Heart right ventricle (tissue), 16 donors: ENCODE results near the gene GALNS. TPM values are rescaled to one million over a fixed set of nuclear protein-coding genes. Genes with fewer than 3 reads are reported as not detected.

Source experiments
- ATAC-seq, 8 donors: fragments of 200-7000 bp; cut with Tn5 transposase; one replicate each; pipeline ENCODE4 v1.9.1; 2020; ENCODE audit warnings: mild to moderate bottlenecking in 8 of 8, moderate library complexity in 8 of 8, moderate number of reproducible peaks in 1 of 8
- DNase-seq, 2 donors: peaks; one replicate each; pipeline ENCODE4 v3.0.0-alpha.2; 2020
- H3K27ac ChIP-seq, 10 donors: fragments of 200-600 bp; sonication (generic) in 2 of 10; one replicate each; pipeline versions ENCODE4 v1.5.0 to v1.8.0; 2020 to 2022; ENCODE audit warnings: mild to moderate bottlenecking in 3 of 10
- H3K27me3 ChIP-seq, 7 donors: fragments of 200-600 bp; one replicate each; pipeline ENCODE4 v1.8.0; 2021 to 2022; ENCODE audit warnings: mild to moderate bottlenecking in 2 of 7
- H3K36me3 ChIP-seq, 9 donors: fragments of 200-600 bp; sonication (generic) in 1 of 9; one replicate each; pipeline versions ENCODE4 v1.5.0 to v1.8.0; 2020 to 2022; ENCODE audit warnings: mild to moderate bottlenecking in 2 of 9
- H3K4me1 ChIP-seq, 9 donors: fragments of 200-600 bp; sonication (generic) in 1 of 9; one replicate each; pipeline versions ENCODE4 v1.5.0 to v1.8.0; 2020 to 2022; ENCODE audit warnings: mild to moderate bottlenecking in 4 of 9
- H3K4me3 ChIP-seq, 10 donors: fragments of 200-600 bp; sonication (generic) in 2 of 10; one replicate each; pipeline versions ENCODE4 v1.5.0 to v1.8.0; 2020 to 2022; ENCODE audit warnings: mild to moderate bottlenecking in 7 of 10, moderate library complexity in 2 of 10
- H3K9me3 ChIP-seq, 11 donors: fragments of 200-600 bp in 10 of 11; sonication (generic) in 2 of 11; one replicate each; pipeline versions ENCODE4 v1.5.0 to v1.8.0; 2013 to 2022; ENCODE audit warnings: mild to moderate bottlenecking in 2 of 11, control low read depth in 1 of 11, moderate library complexity in 1 of 11
- CTCF ChIP-seq, 9 donors: fragments of 200-600 bp; sonication (generic) in 2 of 9; IDR thresholded peaks; one replicate each; pipeline versions ENCODE4 v1.5.0 to v1.8.0; 2021 to 2022; ENCODE audit warnings: antibody characterized with exemption in 9 of 9, mild to moderate bottlenecking in 5 of 9, moderate library complexity in 1 of 9
- WGBS, 2 donors: extraction: QIAGEN DNeasy Blood & Tissue Kit; methylation state at CpG; one replicate each; pipeline ENCODE4 v1.1.7; 2013; ENCODE audit warnings: inconsistent platforms in 1 of 2; 5-methylcytosine and 5-hydroxymethylcytosine counted together
- intact Hi-C, 10 donors: fragments of 100-400 bp; cut with DNase I; formaldehyde crosslinking; loops; one replicate each; pipeline versions ENCODE4 v1.11.1 to v1.14.2; 2022
- polyA plus RNA-seq, 2 donors: library from polyadenylated mRNA; stranded (reverse); fragments of 200-250 nt; gene quantifications; one replicate each; pipeline ENCODE4 v1.2.3, GENCODE V29; 2013
- total RNA-seq, 10 donors: library from RNA; stranded (reverse); fragmentation: NEBNext Ultra II Directional in 3 of 10; extraction: Animal tissue kit (Norgen Biotek cat#: 25700) in 3 of 10; gene quantifications; one replicate each; pipeline versions ENCODE4 v1.2.1 to v1.2.4, GENCODE V29; 2021 to 2023
- donor health status: Arrhythmogenic right ventricular cardiomyopathy.
- donor health status: ischemic (EF 13 %, LVEDD 7.1; RV severe dilation, severe dysfunction).
- donor health status: healthy with polysubstance abuse.
- donor health status: DM: no; HTN: yes; CAD: no.
- donor health status: DM: no; HTN: no; CAD: no.
- donor health status: ischemic (EF 25% LVEDD 6.9; RV normal size, moderate dysfunction).
- donor health status: ischemic (EF 25% LVEDD 5.7; RV mildly dilated, moderate dysfunction).
- donor health status: healthy.
- donor health status: DM: yes; HTN: yes; CAD: no.
- donor health status: Ischemic cardiomyopathy.
- donor health status: ischemic (EF 35%, LVEDD 5.7; RV mildly dilated, moderate dysfunction).
- donor health status: nonischemic (EF 11% LVEDD 7.7; RV severe dilation, severe dysfunction).
- donor health status: DM: yes; HTN: yes; CAD: no.
- donor health status: PGD.
- donor health status: ischemic (EF 29% LVEDD 5.4; RV normal size, mild dysfunction).
- donor health status: nonischemic (EF 23%, LVEDD 6.1; RV moderate dilation, normal function).

Gene GALNS
- total and polyA plus RNA-seq, 12 donors = 11.5 to 18.7 (median 13.8) TPM

DNA sequence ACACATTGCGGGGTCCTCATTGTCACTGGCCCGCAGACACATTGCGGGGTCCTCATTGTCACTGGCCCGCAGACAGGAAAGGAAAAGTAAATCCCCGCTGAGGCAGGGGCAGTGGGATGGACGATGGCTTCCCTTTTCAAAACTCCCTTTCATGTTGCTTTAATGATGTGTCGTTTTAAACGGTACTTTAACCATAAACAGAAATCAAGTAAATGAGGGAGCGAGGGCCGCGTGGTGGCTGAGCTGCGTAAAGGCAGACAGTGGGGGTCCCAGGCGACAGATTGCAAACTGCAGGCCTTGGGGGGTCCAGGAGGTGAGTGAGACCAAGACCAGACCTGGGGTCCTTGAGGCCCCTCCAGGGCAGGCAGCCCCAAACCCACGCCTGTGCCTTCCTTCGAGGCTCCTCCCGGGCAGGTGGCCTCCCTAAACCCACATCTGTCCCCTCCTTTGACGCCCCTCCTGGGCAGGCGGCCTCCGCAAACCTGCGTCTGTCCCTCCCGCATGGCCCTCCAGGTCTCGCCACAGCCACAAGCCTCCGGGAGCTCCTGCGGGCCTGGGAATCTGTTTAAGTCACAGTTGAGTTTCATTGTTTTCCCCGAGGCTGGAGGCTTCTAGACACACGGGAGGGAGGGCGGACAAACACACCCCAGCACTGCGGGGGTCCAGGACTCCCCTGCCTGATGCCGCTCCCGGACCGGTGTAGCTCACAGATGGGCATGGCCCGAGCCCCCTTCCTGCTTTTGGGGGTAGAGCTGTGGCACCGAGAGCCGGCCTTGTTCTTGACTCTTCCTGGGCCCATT, 79.1 kb downstream of the GALNS start:
- Histone ChIP-seq H3K9me3 (no peaks in the 10 kb centered on the region), H3K4me3 (no peak overlapping the region), H3K4me1 (peaks cover 19 to 77% (median 58%) of the 10 kb centered on the region in 9 donors), H3K27me3 (peaks cover 0 to 5% (median 0%) of the 10 kb centered on the region in 7 donors), H3K27ac (no peak overlapping the region), H3K36me3 (peaks cover 0 to 6% (median 0%) of the 10 kb centered on the region in 9 donors)
- intact Hi-C loops = no loop called here
- no peak for DNase-seq
- no peak for ATAC-seq
- TF ChIP-seq CTCF (IDR thresholded peaks at IDR 0.05) = no peak
- WGBS, 2 donors = 90 to 91% methylated on average over 34 of the region's 34 CpGs

GRCh38 chr16:88775825-88776224, 80.9 kb downstream of the GALNS start:
- no peak for TF ChIP-seq CTCF (IDR thresholded peaks at IDR 0.05)
- H3K4me1 ChIP-seq = peaks cover 17 to 75% (median 57%) of the 10 kb centered on the region in 9 donors
- no peak overlapping the region for H3K4me3 ChIP-seq
- no peaks in the 10 kb centered on the region for H3K9me3 ChIP-seq
- no peak for ATAC-seq
- WGBS, 2 donors = 94% methylated on average over 18 of the region's 18 CpGs
- H3K27me3 ChIP-seq = peaks cover 0 to 5% (median 0%) of the 10 kb centered on the region in 7 donors
- H3K27ac ChIP-seq = no peak overlapping the region
- intact Hi-C loops = no loop called here
- peaks cover 0 to 6% (median 0%) of the 10 kb centered on the region in 9 donors for H3K36me3 ChIP-seq
- no peak for DNase-seq

DNA sequence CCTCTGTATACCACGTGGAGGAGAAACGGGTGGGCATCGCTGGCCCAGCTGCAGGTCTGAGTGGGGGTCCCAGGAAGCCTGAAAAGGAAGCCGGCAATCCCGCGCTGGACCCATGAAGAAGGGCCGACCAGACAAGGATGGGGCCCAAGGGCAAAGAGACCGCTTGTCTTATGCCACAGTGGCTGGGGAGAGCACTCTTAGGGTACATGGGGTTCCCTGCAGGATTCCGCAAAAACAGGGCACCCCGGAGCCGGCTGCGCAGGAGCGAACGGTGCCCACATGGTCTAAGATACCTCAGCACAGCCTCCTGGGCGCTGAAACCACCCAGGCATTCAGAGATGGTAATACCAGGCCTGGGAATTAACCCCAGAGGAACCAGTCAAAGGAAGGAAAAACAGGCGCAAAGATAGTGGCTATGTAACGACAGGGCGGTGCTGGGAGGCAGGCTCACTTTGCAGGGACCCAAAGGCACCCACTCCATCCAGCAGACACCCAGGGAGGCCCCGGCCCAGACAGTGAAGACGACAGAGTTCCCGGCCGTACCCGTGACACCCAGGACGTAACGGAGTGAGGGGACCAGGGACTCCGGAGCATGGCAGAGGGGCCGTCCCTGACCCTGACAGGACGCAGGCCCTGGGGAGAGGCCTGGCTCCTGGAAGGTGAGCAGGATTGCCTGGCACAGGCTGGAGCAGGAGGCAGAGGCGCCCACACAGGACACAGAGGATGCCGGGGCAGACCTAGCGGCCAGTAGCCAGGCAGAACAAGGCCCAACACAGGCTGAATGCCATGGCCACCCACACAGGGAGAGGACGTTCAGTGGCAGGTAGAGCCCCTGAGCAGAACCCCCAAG, 82.0 kb downstream of the GALNS start:
- Histone ChIP-seq H3K4me3 (no peak overlapping the region), H3K27me3 (peaks cover 0 to 5% (median 0%) of the 10 kb centered on the region in 7 donors), H3K9me3 (no peaks in the 10 kb centered on the region), H3K36me3 (peaks cover 0 to 6% (median 0%) of the 10 kb centered on the region in 9 donors), H3K4me1 (peaks cover 19 to 75% (median 57%) of the 10 kb centered on the region in 9 donors), H3K27ac (peak overlapping the region in 3 of 10 donors; percentile 13 to 42 (median 15))
- intact Hi-C loops = no loop called here
- no peak for DNase-seq
- no peak for ATAC-seq
- TF ChIP-seq CTCF (IDR thresholded peaks at IDR 0.05) = no peak
- 94 to 97% methylated on average over 32 of the region's 32 CpGs for WGBS, 2 donors

DNA sequence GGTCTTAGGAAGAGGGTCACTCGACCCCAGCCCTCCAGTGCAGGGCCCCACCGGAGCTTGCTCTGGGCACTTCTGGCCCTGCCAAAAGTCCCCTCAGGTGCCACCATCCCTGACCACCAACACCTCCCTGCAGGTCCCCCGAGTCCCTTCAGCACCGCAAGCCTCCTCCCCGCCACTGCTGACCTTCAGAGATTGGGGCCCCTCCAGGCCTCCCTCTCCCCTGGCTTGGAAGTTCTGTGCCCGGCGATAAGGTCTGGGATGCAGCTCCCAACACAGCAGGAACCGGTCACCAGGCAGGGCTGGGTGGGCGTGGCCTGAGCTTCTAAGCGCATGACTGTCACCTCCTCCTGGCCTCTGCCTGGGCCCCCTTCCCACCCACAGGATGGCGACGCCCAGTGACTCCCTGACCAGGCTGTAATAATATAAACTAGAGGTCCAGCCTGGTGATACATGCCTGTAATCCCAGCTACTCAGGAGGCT, 82.9 kb downstream of the GALNS start:
- no peak for TF ChIP-seq CTCF (IDR thresholded peaks at IDR 0.05)
- Histone ChIP-seq H3K9me3 (no peaks in the 10 kb centered on the region), H3K36me3 (peaks cover 0 to 6% (median 0%) of the 10 kb centered on the region in 9 donors), H3K27ac (peak overlapping the region in 4 of 10 donors; percentile 13 to 52 (median 28)), H3K27me3 (no peaks in the 10 kb centered on the region), H3K4me3 (no peak overlapping the region), H3K4me1 (peaks cover 22 to 75% (median 57%) of the 10 kb centered on the region in 9 donors)
- ATAC-seq (peak; percentile 29 to 78 (median 66)), DNase-seq (peak; percentile 69 to 79)
- intact Hi-C loops = no loop called here
- 42 to 61% methylated on average over 10 to 12 of the region's 12 CpGs for WGBS, 2 donors
